Mesothelial cell of epicardium (in vitro differentiated cells): ENCODE data around the gene JPH3. TPM values are rescaled to one million over a fixed set of nuclear protein-coding genes. Genes with fewer than 3 reads are reported as not detected.
"Not testable (repeated sequence)": the region's sequence is repeated elsewhere in the genome, so short reads cannot be mapped to it uniquely, and the experiment has no call there.

Experiments used
- DNase-seq, 2 experiments: peaks; one replicate each; pipeline ENCODE4 v3.0.0; 2021; ENCODE audit warnings: low spot score in 2 of 2; ENCODE audit not compliant: unreplicated experiment in 2 of 2
- H3K27ac Mint-ChIP-seq: 2 replicates; pipeline ENCODE4 v1.8.0; 2021; ENCODE audit warnings: mixed read lengths
- H3K27me3 Mint-ChIP-seq: 2 replicates; pipeline ENCODE4 v1.8.0; 2021; ENCODE audit warnings: low read depth, mixed read lengths
- H3K36me3 Mint-ChIP-seq: 2 replicates; pipeline ENCODE4 v1.8.0; 2021; ENCODE audit warnings: mixed read lengths
- H3K4me1 Mint-ChIP-seq: 2 replicates; pipeline ENCODE4 v1.8.0; 2021; ENCODE audit warnings: mixed read lengths
- H3K4me3 Mint-ChIP-seq: 2 replicates; pipeline ENCODE4 v1.8.0; 2021; ENCODE audit warnings: mild to moderate bottlenecking, moderate library complexity, mixed read lengths
- H3K9me3 Mint-ChIP-seq: 2 replicates; pipeline ENCODE4 v1.8.0; 2021; ENCODE audit warnings: mixed read lengths
- CTCF ChIP-seq: fragments of 200-600 bp; sonication (generic); IDR thresholded peaks from one replicate; pipeline ENCODE4 v1.5.0; 2021; ENCODE audit warnings: antibody characterized with exemption; ENCODE audit not compliant: unreplicated experiment
- total RNA-seq: library from RNA; stranded (reverse); gene quantifications from 3 replicates; pipeline ENCODE4 v1.2.1, GENCODE V29; 2021

JPH3 gene
- total RNA-seq, 1 donor from 2014 or later: 16.8 TPM

GRCh38 chr16:87724490-87725291 is 122.4 kb downstream of the JPH3 start:
- no peak for TF ChIP-seq CTCF
- Mint-ChIP-seq H3K4me3 (no peak overlapping the region), H3K27ac (no peak overlapping the region), H3K4me1 (peaks cover 16% of the 10 kb centered on the region), H3K9me3 (no peaks in the 10 kb centered on the region), H3K27me3 (no peaks in the 10 kb centered on the region), H3K36me3 (peaks cover 46% of the 10 kb centered on the region)
- DNase-seq: no peak

- Mint-ChIP-seq H3K27ac (no peak overlapping the region), H3K4me3 (no peak overlapping the region), H3K27me3 (no peaks in the 10 kb centered on the region), H3K4me1 (peaks cover 16% of the 10 kb centered on the region), H3K9me3 (no peaks in the 10 kb centered on the region), H3K36me3 (peaks cover 43% of the 10 kb centered on the region)
- no peak for TF ChIP-seq CTCF
- DNase-seq: no peak
Observed at GRCh38 chr16:87725596-87726235, 123.4 kb downstream of the JPH3 start.

GRCh38 chr16:87726577-87726976 is 124.3 kb downstream of the JPH3 start:
- not testable (repeated sequence) for DNase-seq, H3K9me3 Mint-ChIP-seq, H3K27me3 Mint-ChIP-seq, H3K4me3 Mint-ChIP-seq, H3K27ac Mint-ChIP-seq
- peaks cover 16% of the 10 kb centered on the region for H3K4me1 Mint-ChIP-seq
- peaks cover 48% of the 10 kb centered on the region for H3K36me3 Mint-ChIP-seq

- Mint-ChIP-seq H3K4me1 (peaks cover 15% of the 10 kb centered on the region), H3K27ac (peak overlapping the region; percentile 21), H3K4me3 (no peak overlapping the region), H3K9me3 (no peaks in the 10 kb centered on the region), H3K36me3 (peaks cover 50% of the 10 kb centered on the region), H3K27me3 (no peaks in the 10 kb centered on the region)
- no peak for TF ChIP-seq CTCF
- no peak for DNase-seq
Observed at GRCh38 chr16:87727346-87727745, 125.0 kb downstream of the JPH3 start.

GRCh38 chr16:87728026-87728425 is 125.7 kb downstream of the JPH3 start:
- Mint-ChIP-seq H3K36me3 (peaks cover 47% of the 10 kb centered on the region), H3K27ac (peak overlapping the region; percentile 47), H3K4me1 (peaks cover 11% of the 10 kb centered on the region), H3K4me3 (no peak overlapping the region), H3K27me3 (no peaks in the 10 kb centered on the region), H3K9me3 (no peaks in the 10 kb centered on the region)
- DNase-seq: no peak
- TF ChIP-seq CTCF: no peak

- peaks cover 41% of the 10 kb centered on the region for H3K36me3 Mint-ChIP-seq
- no peaks in the 10 kb centered on the region for H3K27me3 Mint-ChIP-seq
- no peak overlapping the region for H3K4me3 Mint-ChIP-seq
- no peak overlapping the region for H3K27ac Mint-ChIP-seq
- no peak for TF ChIP-seq CTCF
- H3K9me3 Mint-ChIP-seq: no peaks in the 10 kb centered on the region
- H3K4me1 Mint-ChIP-seq: peaks cover 6% of the 10 kb centered on the region
- DNase-seq: no peak
Observed at GRCh38 chr16:87729266-87729954, 127.1 kb downstream of the JPH3 start.
